ENCODE results near the gene FHAD1. TPM values are rescaled to one million over a fixed set of nuclear protein-coding genes. Genes with fewer than 3 reads are reported as not detected.

FHAD1 gene
- total RNA-seq, 2 experiments from 2014 or later, result not detected

- ATAC-seq (ENCODE audit: poor library complexity) (no peak), DNase-seq (no peak)
- ChIA-PET POLR2A (no interaction called here), CTCF (no interaction called here)
- no peaks in the 10 kb centered on the region for H3K36me3 ChIP-seq (ENCODE audit: insufficient read depth, low read length)
- Mint-ChIP-seq H3K27ac (no peak overlapping the region), H3K4me1 (ENCODE audit: low read depth) (no peaks in the 10 kb centered on the region), H3K9me3 (no peaks in the 10 kb centered on the region), H3K36me3 (ENCODE audit: low read depth) (no peaks in the 10 kb centered on the region), H3K27me3 (peaks cover 7% of the 10 kb centered on the region), H3K4me3 (no peak overlapping the region)
- H3K9me3 ChIP-seq (ENCODE audit: control insufficient read depth in 1 of 2, insufficient read depth in 1 of 2, low read length in 2 of 2), result no peaks in the 10 kb centered on the region
- H3K27me3 ChIP-seq (ENCODE audit: control insufficient read depth in 1 of 2, insufficient read depth in 2 of 2, low read length in 2 of 2), result peaks cover 0 to 4% of the 10 kb centered on the region in 2 experiments
- intact Hi-C loops (cut with DNase I, micrococcal nuclease), result loop anchor here (5.0 kb wide), 2 partner anchors 181 to 421 kb away; partner anchors contain the start of gene TMEM82 (in 1 of the 2)
- no peak for TF ChIP-seq CTCF (IDR thresholded peaks at IDR 0.05)
- no peak overlapping the region for H3K4me3 ChIP-seq (ENCODE audit: low read length)
- H3K27ac ChIP-seq (ENCODE audit: low read depth in 1 of 2, low read length in 2 of 2), result no peak overlapping the region
- peaks cover 6% of the 10 kb centered on the region for H3K4me1 ChIP-seq (ENCODE audit: insufficient read depth, low read length)
Observed at GRCh38 chr1:15321601-15322000, 74.6 kb downstream of the FHAD1 start.

- H3K36me3 ChIP-seq (ENCODE audit: insufficient read depth, low read length), result no peaks in the 10 kb centered on the region
- no peak overlapping the region for H3K27ac ChIP-seq (ENCODE audit: low read depth in 1 of 2, low read length in 2 of 2)
- H3K4me1 ChIP-seq (ENCODE audit: insufficient read depth, low read length), result peaks cover 6% of the 10 kb centered on the region
- peaks cover 0 to 4% of the 10 kb centered on the region in 2 experiments for H3K27me3 ChIP-seq (ENCODE audit: control insufficient read depth in 1 of 2, insufficient read depth in 2 of 2, low read length in 2 of 2)
- Mint-ChIP-seq H3K27ac (no peak overlapping the region), H3K9me3 (no peaks in the 10 kb centered on the region), H3K4me1 (ENCODE audit: low read depth) (no peaks in the 10 kb centered on the region), H3K4me3 (no peak overlapping the region), H3K27me3 (peaks cover 11% of the 10 kb centered on the region), H3K36me3 (ENCODE audit: low read depth) (no peaks in the 10 kb centered on the region)
- TF ChIP-seq CTCF (IDR thresholded peaks at IDR 0.05), result no peak
- H3K9me3 ChIP-seq (ENCODE audit: control insufficient read depth in 1 of 2, insufficient read depth in 1 of 2, low read length in 2 of 2), result no peaks in the 10 kb centered on the region
- ChIA-PET CTCF (interaction anchor here (0.7 to 3.1 kb wide), 16 partner anchors 9 to 121 kb away, joined by 3 to 67 read pairs (median 4); no protein-coding TSS in a partner anchor), POLR2A (interaction anchor here (1.1 to 1.4 kb wide), 2 partner anchors 109 to 112 kb away, joined by 3 to 10 read pairs; no protein-coding TSS in a partner anchor)
- DNase-seq (peak in 1 of 14 experiments; percentile 10), ATAC-seq (ENCODE audit: poor library complexity) (no peak)
- no peak overlapping the region for H3K4me3 ChIP-seq (ENCODE audit: low read length)
- intact Hi-C loops (cut with DNase I, micrococcal nuclease), result loop anchor here (1.0 to 5.0 kb wide), 3 partner anchors 109 to 420 kb away; partner anchors contain the start of gene TMEM82 (in 1 of the 2)
Observed at GRCh38 chr1:15322648-15323350, 75.8 kb downstream of the FHAD1 start.

GRCh38 chr1:15323351-15323988 is 76.4 kb downstream of the FHAD1 start:
- ChIA-PET CTCF (interaction anchor here (0.7 to 3.1 kb wide), 17 partner anchors 8 to 120 kb away, joined by 3 to 67 read pairs (median 3); no protein-coding TSS in a partner anchor), POLR2A (interaction anchor here (0.7 to 1.4 kb wide), 3 partner anchors 108 to 114 kb away, joined by 3 to 10 read pairs (median 3); no protein-coding TSS in a partner anchor)
- no peaks in the 10 kb centered on the region for H3K9me3 Mint-ChIP-seq
- peaks cover 11% of the 10 kb centered on the region for H3K27me3 Mint-ChIP-seq
- H3K27ac Mint-ChIP-seq, result no peak overlapping the region
- ATAC-seq (ENCODE audit: poor library complexity), result peak; percentile 89
- intact Hi-C loops (cut with DNase I, micrococcal nuclease), result loop anchor here (1.0 to 5.0 kb wide), 3 partner anchors 108 to 419 kb away; partner anchors contain the start of gene TMEM82 (in 1 of the 2)
- Histone ChIP-seq H3K9me3 (ENCODE audit: control insufficient read depth in 1 of 2, insufficient read depth in 1 of 2, low read length in 2 of 2) (no peaks in the 10 kb centered on the region), H3K4me3 (ENCODE audit: low read length) (no peak overlapping the region), H3K4me1 (ENCODE audit: insufficient read depth, low read length) (peaks cover 6% of the 10 kb centered on the region), H3K36me3 (ENCODE audit: insufficient read depth, low read length) (no peaks in the 10 kb centered on the region), H3K27me3 (ENCODE audit: control insufficient read depth in 1 of 2, insufficient read depth in 2 of 2, low read length in 2 of 2) (peaks cover 1 to 4% of the 10 kb centered on the region in 2 experiments), H3K27ac (ENCODE audit: low read depth in 1 of 2, low read length in 2 of 2) (no peak overlapping the region)
- peak; percentile 96 for TF ChIP-seq CTCF (IDR thresholded peaks at IDR 0.05)
- DNase-seq, result peak; percentile 59 to 88 (median 66)
- no peaks in the 10 kb centered on the region for H3K4me1 Mint-ChIP-seq (ENCODE audit: low read depth)
- no peak overlapping the region for H3K4me3 Mint-ChIP-seq
- no peaks in the 10 kb centered on the region for H3K36me3 Mint-ChIP-seq (ENCODE audit: low read depth)

Data from CD4-positive, alpha-beta T cell (primary cell).